Measurements from ENCODE around the gene UNC45B. TPM values are rescaled to one million over a fixed set of nuclear protein-coding genes. Genes with fewer than 3 reads are reported as not detected.

Gene UNC45B, protein sequence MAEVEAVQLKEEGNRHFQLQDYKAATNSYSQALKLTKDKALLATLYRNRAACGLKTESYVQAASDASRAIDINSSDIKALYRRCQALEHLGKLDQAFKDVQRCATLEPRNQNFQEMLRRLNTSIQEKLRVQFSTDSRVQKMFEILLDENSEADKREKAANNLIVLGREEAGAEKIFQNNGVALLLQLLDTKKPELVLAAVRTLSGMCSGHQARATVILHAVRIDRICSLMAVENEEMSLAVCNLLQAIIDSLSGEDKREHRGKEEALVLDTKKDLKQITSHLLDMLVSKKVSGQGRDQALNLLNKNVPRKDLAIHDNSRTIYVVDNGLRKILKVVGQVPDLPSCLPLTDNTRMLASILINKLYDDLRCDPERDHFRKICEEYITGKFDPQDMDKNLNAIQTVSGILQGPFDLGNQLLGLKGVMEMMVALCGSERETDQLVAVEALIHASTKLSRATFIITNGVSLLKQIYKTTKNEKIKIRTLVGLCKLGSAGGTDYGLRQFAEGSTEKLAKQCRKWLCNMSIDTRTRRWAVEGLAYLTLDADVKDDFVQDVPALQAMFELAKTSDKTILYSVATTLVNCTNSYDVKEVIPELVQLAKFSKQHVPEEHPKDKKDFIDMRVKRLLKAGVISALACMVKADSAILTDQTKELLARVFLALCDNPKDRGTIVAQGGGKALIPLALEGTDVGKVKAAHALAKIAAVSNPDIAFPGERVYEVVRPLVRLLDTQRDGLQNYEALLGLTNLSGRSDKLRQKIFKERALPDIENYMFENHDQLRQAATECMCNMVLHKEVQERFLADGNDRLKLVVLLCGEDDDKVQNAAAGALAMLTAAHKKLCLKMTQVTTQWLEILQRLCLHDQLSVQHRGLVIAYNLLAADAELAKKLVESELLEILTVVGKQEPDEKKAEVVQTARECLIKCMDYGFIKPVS
- 0.15 and 0.23 TPM in 2 replicates for total RNA-seq (2021; fragmentation: NEBNext Ultra II Directional; extraction: Animal tissue kit (Norgen Biotek cat#: 25700))
- 0.06 and 0.11 TPM in 2 replicates for polyA plus RNA-seq (2011; rRNA removed)
- polyA plus RNA-seq (2011; cell fraction: cytosol; rRNA removed), result 0.09 TPM
- 0.19 TPM for polyA plus RNA-seq (2011; cell fraction: nucleus; rRNA removed)
- 0.10 to 0.25 TPM (median 0.13 TPM) in 4 replicates for polyA plus RNA-seq (2012, experiment 1 of 2)
- not detected for polyA plus RNA-seq (2012, experiment 2 of 2)
- polyA plus RNA-seq (2013, experiment 1 of 2), result 0.02 TPM
- polyA plus RNA-seq (2013, experiment 2 of 2), result 0.04 TPM
- polyA minus RNA-seq (2011; rRNA and poly(A)+ RNA removed), result 0.12 and 0.19 TPM in 2 replicates
- polyA minus RNA-seq (2011; cell fraction: cytosol; rRNA and poly(A)+ RNA removed), result not detected
- polyA minus RNA-seq (2011; cell fraction: nucleus; rRNA and poly(A)+ RNA removed), result not detected
- long read RNA-seq, experiment 1, result 0 reads
- long read RNA-seq, experiment 2, result 0 reads

GRCh38 chr17:35147375-35147905, at the start of gene UNC45B:
Gene UNC45B, plus strand, starts transcription at chr17:35147817. Its CDS starts 447 bp downstream, at chr17:35148264.
- no peaks in the 10 kb centered on the region for H3K9me3 ChIP-seq (ENCODE audit: insufficient read depth in 2 of 2, low read depth in 1 of 2, low read length in 1 of 2)
- no peak within 1 kb of the TSS for H3K4me3 ChIP-seq (ENCODE audit: extremely low read depth in 1 of 4, insufficient read depth in 2 of 4, low read depth in 3 of 4, low read length in 4 of 4)
- no peak within 1 kb of the TSS for H3K27ac ChIP-seq (ENCODE audit: low read depth, low read length)
- peaks cover 0 to 3% (median 1%) of the 10 kb centered on the region in 4 experiments; a peak in 2 of 7 replicates for H3K4me1 ChIP-seq (replicated peaks in 1 of 4; ENCODE audit: control insufficient read depth in 3 of 4, insufficient read depth in 4 of 4, low read length in 3 of 4)
- DNase-seq (ENCODE audit: low read depth in 1 of 2, low spot score in 2 of 2) (no peak), FAIRE-seq (no peak)
- H3K18ac ChIP-seq (ENCODE audit: extremely low read depth, low read length), result no peak within 1 kb of the TSS; the same call in 1 of the 2 replicates
- 64% methylated on average over 4 of the region's 4 CpGs; no CpG with 5 or more reads in 1 of the 2 experiments for WGBS, 2 experiments (ENCODE audit: extremely low coverage in 1 of 2, insufficient coverage in 1 of 2, insufficient read length in 1 of 2, insufficient replicate concordance in 2 of 2, low coverage in 1 of 2, low lambda C conversion rate in 2 of 2, missing lambda C conversion rate in 1 of 2)
- H3K27me3 ChIP-seq (replicated peaks in 1 of 4; ENCODE audit: control insufficient read depth in 3 of 4, extremely low read depth in 1 of 4, insufficient read depth in 3 of 4, low read length in 3 of 4), result no peaks in the 10 kb centered on the region
- H3K56ac ChIP-seq (replicated peaks; ENCODE audit: insufficient read length, low read depth, low read length), result no peak within 1 kb of the TSS
- 0 out of 2 replicates have a peak within 1 kb of the TSS, but pooled peaks have one; percentile 61 for H2BK20ac ChIP-seq (ENCODE audit: low read length)
- no peaks in the 10 kb centered on the region for H3K36me3 ChIP-seq (ENCODE audit: control insufficient read depth in 2 of 4, insufficient read depth in 4 of 4, low read length in 3 of 4)
- H3K9ac ChIP-seq (replicated peaks in 1 of 4; ENCODE audit: extremely low read depth in 1 of 4, low read depth in 3 of 4, low read length in 3 of 4), result no peak within 1 kb of the TSS
- H4K20me1 ChIP-seq (replicated peaks in 1 of 2; ENCODE audit: control insufficient read depth in 1 of 2, insufficient read depth in 2 of 2, low read length in 2 of 2), result no peaks in the 10 kb centered on the region
- H2AK5ac ChIP-seq (ENCODE audit: low read depth, low read length), result no peak within 1 kb of the TSS
- no peak within 1 kb of the TSS for H2BK5ac ChIP-seq (ENCODE audit: low read depth, low read length)
- H4K8ac ChIP-seq (ENCODE audit: extremely low read depth, insufficient read depth, low read length), result no peak within 1 kb of the TSS; the same call in 1 of the 2 replicates
- no peaks in the 10 kb centered on the region for H3K79me1 ChIP-seq (ENCODE audit: low read depth, low read length)
- 0 out of 2 replicates have a peak within 1 kb of the TSS, but pooled peaks have one; percentile 34 for H2BK15ac ChIP-seq (ENCODE audit: low read length)
- H2BK120ac ChIP-seq (replicated peaks; ENCODE audit: low read depth, low read length), result no peak within 1 kb of the TSS
- H3K14ac ChIP-seq (ENCODE audit: insufficient read length), result no peak within 1 kb of the TSS
- H3K4ac ChIP-seq (replicated peaks; ENCODE audit: insufficient read length, low read depth, low read length), result no peak within 1 kb of the TSS
- CTCF ChIA-PET (ENCODE audit: partially characterized antibody), result interaction anchor here (1.3 to 2.6 kb wide), 2 partner anchors 20 to 387 kb away, joined by 3 to 9 read pairs; no protein-coding TSS in a partner anchor
- POLR2A ChIA-PET (ENCODE audit: partially characterized antibody), result interaction anchor here (1.1 to 2.6 kb wide), 3 partner anchors 10 to 20 kb away, joined by 3 to 10 read pairs (median 4); no protein-coding TSS in a partner anchor
- H2BK12ac ChIP-seq (ENCODE audit: low read depth, low read length), result peak within 1 kb of the TSS; percentile 9; the same call in 1 of the 2 replicates
- no peaks in the 10 kb centered on the region for H3K23me2 ChIP-seq (ENCODE audit: low read depth, low read length)
- H3K79me2 ChIP-seq (ENCODE audit: control insufficient read depth in 1 of 2, insufficient read depth in 2 of 2, low read length in 2 of 2), result no peaks in the 10 kb centered on the region
- H2AFZ ChIP-seq (ENCODE audit: low read length), result no peak within 1 kb of the TSS
- H3K23ac ChIP-seq (ENCODE audit: insufficient read length), result no peak within 1 kb of the TSS
- H4K5ac ChIP-seq (ENCODE audit: insufficient read length, low read depth, low read length), result no peak within 1 kb of the TSS
- H3K4me2 ChIP-seq (ENCODE audit: insufficient read depth in 1 of 2, low read depth in 2 of 2, low read length in 2 of 2), result no peak within 1 kb of the TSS
- no peak within 1 kb of the TSS for H4K91ac ChIP-seq (replicated peaks; ENCODE audit: insufficient read length, low read length)
- TF ChIP-seq HDAC6 (IDR thresholded peaks at IDR 0.05; ENCODE audit: low read depth, low read length), result no peak
- no peak for TF ChIP-seq CHD1 (IDR thresholded peaks at IDR 0.05; ENCODE audit: low read depth, low read length)
- no peak for TF ChIP-seq CTBP2 (IDR thresholded peaks at IDR 0.05; ENCODE audit: borderline replicate concordance, insufficient read depth, insufficient read length, low read length)
- TF ChIP-seq SP4 (IDR thresholded peaks at IDR 0.05; ENCODE audit: low read length), result no peak
- no peak for TF ChIP-seq TCF12 (IDR thresholded peaks at IDR 0.05; ENCODE audit: low read depth, low read length)
- no peak for TF ChIP-seq NANOG (IDR thresholded peaks at IDR 0.05; ENCODE audit: insufficient read depth, low read depth, low read length, poor library complexity, severe bottlenecking)
- TF ChIP-seq GABPA (IDR thresholded peaks at IDR 0.05; ENCODE audit: borderline replicate concordance, insufficient read depth, low read length), result no peak
